ENCODE results near the gene ESPL1. TPM values are rescaled to one million over a fixed set of nuclear protein-coding genes. Genes with fewer than 3 reads are reported as not detected.

ESPL1 gene
- total RNA-seq, 6 experiments from 2014 or later: 7.0 to 16.1 (median 14.1) TPM

GRCh38 chr12:53274445-53274844, 6.3 kb downstream of the ESPL1 start:
- TF ChIP-seq CTCF (IDR thresholded peaks at IDR 0.05): no peak
- no peak overlapping the region for H3K4me3 Mint-ChIP-seq
- H3K9me3 Mint-ChIP-seq: no peaks in the 10 kb centered on the region
- H3K27ac Mint-ChIP-seq: no peak overlapping the region
- no peaks in the 10 kb centered on the region; the same call in 1 of the 2 replicates for H3K27me3 Mint-ChIP-seq (ENCODE audit: insufficient read depth)
- peaks cover 13% of the 10 kb centered on the region for H3K4me1 Mint-ChIP-seq (ENCODE audit: low read depth)
- H3K36me3 Mint-ChIP-seq (ENCODE audit: low read depth): peaks cover 13% of the 10 kb centered on the region; the same call in 1 of the 2 replicates
- no peak for DNase-seq

GRCh38 chr12:53276511-53276910, 8.4 kb downstream of the ESPL1 start:
- Mint-ChIP-seq H3K36me3 (ENCODE audit: low read depth) (peaks cover 10% of the 10 kb centered on the region), H3K27ac (no peak overlapping the region), H3K4me3 (no peak overlapping the region), H3K9me3 (no peaks in the 10 kb centered on the region), H3K4me1 (ENCODE audit: low read depth) (no peaks in the 10 kb centered on the region), H3K27me3 (ENCODE audit: insufficient read depth) (no peaks in the 10 kb centered on the region)
- no peak for DNase-seq
- TF ChIP-seq CTCF (IDR thresholded peaks at IDR 0.05): no peak

GRCh38 chr12:53277981-53278380, 9.9 kb downstream of the ESPL1 start:
- no peak for TF ChIP-seq CTCF (IDR thresholded peaks at IDR 0.05)
- H3K9me3 Mint-ChIP-seq: no peaks in the 10 kb centered on the region
- no peaks in the 10 kb centered on the region for H3K27me3 Mint-ChIP-seq (ENCODE audit: insufficient read depth)
- H3K27ac Mint-ChIP-seq: no peak overlapping the region
- no peak for DNase-seq
- no peak overlapping the region for H3K4me3 Mint-ChIP-seq
- peaks cover 10% of the 10 kb centered on the region for H3K36me3 Mint-ChIP-seq (ENCODE audit: low read depth)
- no peaks in the 10 kb centered on the region for H3K4me1 Mint-ChIP-seq (ENCODE audit: low read depth)

GRCh38 chr12:53279283-53279869, 11.3 kb downstream of the ESPL1 start:
- Mint-ChIP-seq H3K4me1 (ENCODE audit: low read depth) (no peaks in the 10 kb centered on the region), H3K27me3 (ENCODE audit: insufficient read depth) (no peaks in the 10 kb centered on the region), H3K36me3 (ENCODE audit: low read depth) (peaks cover 15% of the 10 kb centered on the region), H3K4me3 (no peak overlapping the region), H3K27ac (no peak overlapping the region), H3K9me3 (no peaks in the 10 kb centered on the region)
- no peak for DNase-seq
- TF ChIP-seq CTCF (IDR thresholded peaks at IDR 0.05): no peak

- H3K27me3 Mint-ChIP-seq (ENCODE audit: insufficient read depth): no peaks in the 10 kb centered on the region
- no peak overlapping the region for H3K4me3 Mint-ChIP-seq
- no peak overlapping the region for H3K27ac Mint-ChIP-seq
- no peaks in the 10 kb centered on the region for H3K4me1 Mint-ChIP-seq (ENCODE audit: low read depth)
- no peak for TF ChIP-seq CTCF (IDR thresholded peaks at IDR 0.05)
- no peak for DNase-seq
- H3K9me3 Mint-ChIP-seq: no peaks in the 10 kb centered on the region
- H3K36me3 Mint-ChIP-seq (ENCODE audit: low read depth): peaks cover 15% of the 10 kb centered on the region
Observed at GRCh38 chr12:53279888-53280498, 11.9 kb downstream of the ESPL1 start.

Data from HFFc6 (cell line).